K562 (cell line): ENCODE data around the gene CARM1. TPM values are rescaled to one million over a fixed set of nuclear protein-coding genes. Genes with fewer than 3 reads are reported as not detected.

Experiments used
- CHD4 ChIP-seq: fragments of 200-600 bp; sonication (generic); IDR thresholded peaks from 3 replicates; pipeline ENCODE4 v1.6.1; 2012; ENCODE audit warnings: low read depth, mild to moderate bottlenecking, mixed read lengths, low read length, inconsistent platforms; ENCODE audit not compliant: insufficient read depth, insufficient replicate concordance, poor library complexity, severe bottlenecking
- CTCF ChIP-seq, 3 experiments: IDR thresholded peaks in 2 of 3; conservative IDR thresholded peaks in 1 of 3; 2 replicates each; pipeline ENCODE4 v1.5.1; 2011 to 2012; ENCODE audit warnings: low read length in 3 of 3, mild to moderate bottlenecking in 3 of 3, control low read depth in 2 of 3, improper control_type of control experiment in 1 of 3, inconsistent platforms in 1 of 3, low read depth in 1 of 3, mixed read lengths in 1 of 3, moderate library complexity in 1 of 3; ENCODE audit not compliant: insufficient read depth in 2 of 3
- ESRRA ChIP-seq: fragments of 450-650 bp; IDR thresholded peaks from 2 replicates; pipeline ENCODE4 v1.6.1; 2014; ENCODE audit warnings: low read depth, mild to moderate bottlenecking, moderate library complexity, borderline replicate concordance
- HDAC2 ChIP-seq: fragments of 450-650 bp; IDR thresholded peaks from 2 replicates; pipeline ENCODE4 v1.6.1; 2016; ENCODE audit warnings: mild to moderate bottlenecking
- ILK ChIP-seq: fragments of 450-650 bp; IDR thresholded peaks from 2 replicates; pipeline ENCODE4 v1.6.1; 2016; ENCODE audit warnings: missing genetic modification characterization, low read depth, mild to moderate bottlenecking, missing compliant biosample characterization, moderate library complexity, borderline replicate concordance
- MAFG ChIP-seq: fragments of 450-650 bp; conservative IDR thresholded peaks from 2 replicates; pipeline ENCODE4 v1.6.1; 2016; ENCODE audit warnings: missing genetic modification characterization, missing compliant biosample characterization
- MTA3 ChIP-seq: fragments of 450-650 bp; formaldehyde crosslinking; IDR thresholded peaks from 2 replicates; pipeline ENCODE4 v1.6.1; 2017; ENCODE audit warnings: mild to moderate bottlenecking, borderline replicate concordance
- MTF1 ChIP-seq: fragments of 250-450 bp; sonication (Bioruptor Pico); IDR thresholded peaks from 2 replicates; pipeline ENCODE4 v1.9.0; 2021; ENCODE audit warnings: moderate library complexity, mild to moderate bottlenecking, inconsistent platforms, borderline replicate concordance
- NFE2L1 ChIP-seq: fragments of 450-650 bp; IDR thresholded peaks from 2 replicates; pipeline ENCODE4 v1.6.1; 2016; ENCODE audit warnings: missing genetic modification characterization, low read depth, mild to moderate bottlenecking, missing compliant biosample characterization, moderate library complexity, borderline replicate concordance
- PHB2 ChIP-seq: fragments of 450-650 bp; IDR thresholded peaks from 2 replicates; pipeline ENCODE4 v1.6.1; 2017; ENCODE audit warnings: low read depth
- polyA plus RNA-seq, 8 experiments: library from polyadenylated mRNA; depleted of rRNA in 4 of 8; stranded (reverse) in 5 of 8; unstranded in 3 of 8; fragments of >200 nt; fragmentation: Nextera tagmentation in 2 of 8; fragmentation: Illumina TruSeq in 1 of 8; extraction: Ambion mirVana in 2 of 8; extraction: Trizol in 1 of 8; gene quantifications; 2 replicates each; pipeline versions ENCODE4 v1.2.1 to v1.2.3, GENCODE V29; 2011 to 2014; ENCODE audit warnings: inconsistent platforms in 1 of 8, missing spikeins in 1 of 8
- total RNA-seq, 7 experiments: library from RNA; depleted of rRNA in 6 of 7; stranded (reverse); fragments of >200 nt in 6 of 7; fragmentation: Illumina TruSeq in 2 of 7; extraction: Trizol in 2 of 7; gene quantifications; 2 replicates each; pipeline versions ENCODE4 v1.2.1 to v1.2.3, GENCODE V29; 2011 to 2021; ENCODE audit warnings: low replicate concordance in 1 of 7
- TF ChIP-seq, protein P1 (sequence below), 2 experiments: fragments of 450-650 bp; formaldehyde crosslinking in 1 of 2; IDR thresholded peaks; 2 replicates each; pipeline versions ENCODE4 v1.4.0 to v1.6.1; 2014 to 2020; ENCODE audit warnings: mild to moderate bottlenecking in 2 of 2, borderline replicate concordance in 1 of 2, low read depth in 1 of 2

Gene CARM1
- total and polyA plus RNA-seq, 9 of the 15 experiments (the other 6 are each of a cell fraction or from before 2014, with no cell fraction given) = 0.36 to 86.0 (median 29.7) TPM

DNA sequence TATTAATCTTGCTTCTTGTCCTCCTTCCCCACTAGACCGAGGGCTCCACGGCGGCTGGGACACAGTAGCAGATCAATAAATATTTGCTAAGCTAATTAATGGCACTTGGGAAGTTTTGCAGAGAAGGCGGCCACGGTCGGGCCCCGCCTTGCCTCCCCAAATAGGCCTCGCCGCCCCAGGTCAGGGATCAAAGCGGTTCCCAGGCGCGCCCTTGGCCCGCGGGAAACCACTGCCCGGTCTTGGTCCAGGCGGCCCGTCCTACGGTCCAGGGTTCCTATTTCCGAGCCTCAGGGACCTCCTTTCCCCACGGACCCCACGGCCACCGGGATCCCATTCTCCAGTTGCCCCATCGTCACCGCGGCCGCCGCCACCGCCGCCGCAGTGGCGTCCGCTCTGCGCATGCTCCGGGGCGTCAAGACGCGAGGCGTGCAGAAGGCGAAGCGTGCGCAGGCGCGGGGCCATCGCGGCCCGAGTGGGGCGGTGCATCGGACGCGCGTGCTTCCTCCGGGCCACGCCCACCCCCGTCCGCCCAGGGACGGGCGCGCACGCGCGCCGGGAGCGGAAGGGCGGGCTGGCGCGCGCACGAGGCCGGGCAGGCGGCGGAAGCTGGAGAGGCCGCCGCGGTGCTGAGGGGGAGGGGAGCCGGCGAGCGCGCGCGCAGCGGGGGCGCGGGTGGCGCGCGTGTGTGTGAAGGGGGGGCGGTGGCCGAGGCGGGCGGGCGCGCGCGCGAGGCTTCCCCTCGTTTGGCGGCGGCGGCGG lies 89.1 kb downstream of the CARM1 start, which contains the start of gene SMARCA4 (continued):
- TF ChIP-seq MTA3 (peak; percentile 69; the same call in 1 of the 2 replicates), CTCF (IDR thresholded peaks at IDR 0.05 in 2 of 3, conservative IDR thresholded peaks at IDR 0.05 in 1 of 3; ENCODE audit: insufficient read depth in 2 of 3, low read depth in 1 of 3, low read length in 3 of 3) (no peak; a peak in 1 of 6 replicates), ILK (tag) (no peak), ESRRA (peak; percentile 39; the same call in 1 of the 2 replicates), MAFG (tag) (no peak), HDAC2 (no peak), MTF1 (CRISPR knock-in tag) (no peak), NFE2L1 (tag) (no peak), CHD4 (no peak), PHB2 (no peak)
- TF ChIP-seq, protein P1, sequence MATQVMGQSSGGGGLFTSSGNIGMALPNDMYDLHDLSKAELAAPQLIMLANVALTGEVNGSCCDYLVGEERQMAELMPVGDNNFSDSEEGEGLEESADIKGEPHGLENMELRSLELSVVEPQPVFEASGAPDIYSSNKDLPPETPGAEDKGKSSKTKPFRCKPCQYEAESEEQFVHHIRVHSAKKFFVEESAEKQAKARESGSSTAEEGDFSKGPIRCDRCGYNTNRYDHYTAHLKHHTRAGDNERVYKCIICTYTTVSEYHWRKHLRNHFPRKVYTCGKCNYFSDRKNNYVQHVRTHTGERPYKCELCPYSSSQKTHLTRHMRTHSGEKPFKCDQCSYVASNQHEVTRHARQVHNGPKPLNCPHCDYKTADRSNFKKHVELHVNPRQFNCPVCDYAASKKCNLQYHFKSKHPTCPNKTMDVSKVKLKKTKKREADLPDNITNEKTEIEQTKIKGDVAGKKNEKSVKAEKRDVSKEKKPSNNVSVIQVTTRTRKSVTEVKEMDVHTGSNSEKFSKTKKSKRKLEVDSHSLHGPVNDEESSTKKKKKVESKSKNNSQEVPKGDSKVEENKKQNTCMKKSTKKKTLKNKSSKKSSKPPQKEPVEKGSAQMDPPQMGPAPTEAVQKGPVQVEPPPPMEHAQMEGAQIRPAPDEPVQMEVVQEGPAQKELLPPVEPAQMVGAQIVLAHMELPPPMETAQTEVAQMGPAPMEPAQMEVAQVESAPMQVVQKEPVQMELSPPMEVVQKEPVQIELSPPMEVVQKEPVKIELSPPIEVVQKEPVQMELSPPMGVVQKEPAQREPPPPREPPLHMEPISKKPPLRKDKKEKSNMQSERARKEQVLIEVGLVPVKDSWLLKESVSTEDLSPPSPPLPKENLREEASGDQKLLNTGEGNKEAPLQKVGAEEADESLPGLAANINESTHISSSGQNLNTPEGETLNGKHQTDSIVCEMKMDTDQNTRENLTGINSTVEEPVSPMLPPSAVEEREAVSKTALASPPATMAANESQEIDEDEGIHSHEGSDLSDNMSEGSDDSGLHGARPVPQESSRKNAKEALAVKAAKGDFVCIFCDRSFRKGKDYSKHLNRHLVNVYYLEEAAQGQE (IDR thresholded peaks at IDR 0.05; ENCODE audit: borderline replicate concordance) = no peak
- TF ChIP-seq, protein P1 (CRISPR knock-in tag; IDR thresholded peaks at IDR 0.05; ENCODE audit: low read depth) = 0 out of 2 replicates have a peak, but pooled peaks have one; percentile 20
